Thoracic aorta (tissue), 2 donors: ENCODE results near the gene SLC8A2. TPM values are rescaled to one million over a fixed set of nuclear protein-coding genes. Genes with fewer than 3 reads are reported as not detected.
"Not testable (repeated sequence)": the region's sequence is repeated elsewhere in the genome, so short reads cannot be mapped to it uniquely, and the experiment has no call there.

Experiments used
- ATAC-seq: fragments of 150-250 bp; one replicate; pipeline ENCODE4 v1.8.0; 2017; ENCODE audit warnings: low read depth; ENCODE audit not compliant: insufficient number of reproducible peaks, low FRiP score
- DNase-seq: peaks from one replicate; pipeline ENCODE4 v3.0.0-alpha.2; 2020; ENCODE audit warnings: low spot score
- H3K27ac ChIP-seq, 2 donors: fragments of 200-600 bp; sonication (generic); 1 replicate in 1 of 2; 2 replicates in 1 of 2; pipeline ENCODE4 v1.5.1; 2016; ENCODE audit warnings: mild to moderate bottlenecking in 2 of 2, moderate library complexity in 2 of 2
- H3K27me3 ChIP-seq: fragments of 200-600 bp; sonication (generic); replicated peaks from 2 replicates; pipeline ENCODE4 v1.6.0; 2016; ENCODE audit warnings: mild to moderate bottlenecking; ENCODE audit not compliant: insufficient read depth
- H3K36me3 ChIP-seq: fragments of 200-600 bp; sonication (generic); one replicate; pipeline ENCODE4 v1.5.1; 2016
- H3K4me1 ChIP-seq, 2 donors: fragments of 200-600 bp; sonication (generic); 1 replicate in 1 of 2; 2 replicates in 1 of 2; pipeline versions ENCODE4 v1.5.1 to v1.6.0; 2016; ENCODE audit warnings: low read depth in 2 of 2, mild to moderate bottlenecking in 1 of 2; ENCODE audit not compliant: control insufficient read depth in 1 of 2
- H3K4me3 ChIP-seq: fragments of 200-600 bp; sonication (generic); 2 replicates; pipeline ENCODE4 v1.5.1; 2016; ENCODE audit warnings: mild to moderate bottlenecking
- H3K9me3 ChIP-seq: fragments of 200-600 bp; sonication (generic); 2 replicates; pipeline ENCODE4 v1.5.1; 2016
- CTCF ChIP-seq: fragments of 200-600 bp; sonication (generic); IDR thresholded peaks from one replicate; pipeline ENCODE4 v1.5.1; 2019; ENCODE audit warnings: antibody characterized with exemption
- total RNA-seq, 2 donors: library from RNA; depleted of rRNA; stranded (reverse); fragments of >200 nt; gene quantifications; one replicate each; pipeline versions ENCODE4 v1.1.0 to v1.2.3, GENCODE V29; 2016

SLC8A2 gene
- total RNA-seq, 2 donors from 2014 or later, result 0.28 TPM; not detected in 1

DNA sequence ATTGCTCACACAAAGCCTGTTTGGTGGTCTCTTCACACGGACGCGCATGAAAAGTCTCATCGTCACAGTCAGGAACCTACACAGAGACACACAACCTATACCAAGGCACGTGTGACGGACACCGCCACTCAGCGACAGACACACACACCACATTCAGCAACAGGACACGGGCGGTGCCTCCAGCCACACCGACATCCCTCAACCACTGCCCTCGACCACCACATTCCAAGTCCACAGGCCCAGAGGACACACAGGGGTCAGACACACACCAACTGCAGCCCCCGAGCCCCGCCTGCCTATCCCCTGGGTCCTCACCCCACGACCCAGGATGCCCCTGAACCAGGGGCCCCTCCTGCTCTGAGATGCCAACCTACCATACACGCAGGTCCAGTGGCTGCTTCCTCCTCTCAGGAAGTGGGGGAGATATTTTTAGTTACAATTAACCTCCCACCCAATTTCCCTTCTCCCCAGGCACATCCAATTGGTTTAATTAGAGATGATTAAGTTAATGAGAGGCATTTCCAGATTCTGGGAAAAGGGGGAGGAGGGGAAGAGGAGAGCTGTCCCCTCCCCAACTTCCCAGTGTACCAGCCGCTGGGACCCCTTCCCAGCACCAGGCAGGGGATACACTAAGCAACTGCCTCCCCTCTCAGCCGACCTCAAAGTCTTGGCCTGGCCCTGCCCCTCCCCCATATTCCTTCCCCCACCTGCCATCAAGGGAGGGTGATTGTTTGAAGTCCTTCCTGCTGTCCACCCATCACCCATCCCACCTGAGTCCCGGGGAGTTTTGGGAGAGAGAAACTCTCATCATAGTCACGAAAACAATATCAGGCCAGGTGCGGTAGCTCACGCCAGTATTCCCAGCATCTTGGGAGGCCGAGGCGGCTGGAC, 72.7 kb downstream of the SLC8A2 start:
- TF ChIP-seq CTCF, result no peak
- H3K9me3 ChIP-seq, result no peaks in the 10 kb centered on the region
- no peaks in the 10 kb centered on the region for H3K27me3 ChIP-seq
- no peaks in the 10 kb centered on the region for H3K36me3 ChIP-seq
- no peak overlapping the region for H3K27ac ChIP-seq
- no peak overlapping the region for H3K4me3 ChIP-seq
- no peaks in the 10 kb centered on the region for H3K4me1 ChIP-seq
- ATAC-seq, result no peak
- DNase-seq, result no peak

DNA sequence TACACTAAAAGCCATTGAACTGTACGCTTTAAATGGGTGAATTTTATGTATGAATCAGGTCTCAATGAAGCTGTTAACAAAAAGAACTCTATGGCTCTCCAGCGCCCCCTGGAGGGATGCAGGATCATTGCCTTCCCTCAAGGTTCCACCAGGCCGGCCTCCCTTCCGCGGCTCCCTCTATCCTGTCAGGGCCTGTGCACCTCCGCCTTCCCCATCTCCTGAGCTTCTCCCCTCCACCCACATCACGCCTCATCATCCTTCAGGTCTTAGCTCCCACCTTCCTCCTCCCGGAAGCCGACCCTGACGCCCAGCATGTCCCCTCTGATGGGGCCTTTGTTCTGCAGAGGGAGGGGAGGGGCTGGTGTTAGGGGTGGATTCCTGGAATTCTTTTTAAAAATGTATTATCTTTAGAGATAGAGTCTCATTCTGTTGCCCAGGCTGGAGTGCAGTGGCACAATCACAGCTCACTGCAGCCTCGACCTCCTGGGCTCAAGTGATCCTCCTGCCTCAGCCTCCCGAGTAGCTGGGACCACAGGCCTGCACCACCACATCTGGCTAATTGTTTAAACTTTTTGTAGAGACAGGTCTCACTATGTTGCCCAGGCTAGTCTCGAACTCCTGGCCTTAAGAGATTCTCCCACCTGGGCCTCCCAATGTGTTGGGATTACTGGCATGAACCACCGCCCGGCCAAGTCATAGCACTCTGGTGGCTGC, 80.0 kb downstream of the SLC8A2 start:
- no peak for ATAC-seq
- Histone ChIP-seq H3K4me3 (no peak overlapping the region), H3K36me3 (no peaks in the 10 kb centered on the region), H3K9me3 (no peaks in the 10 kb centered on the region), H3K27me3 (no peaks in the 10 kb centered on the region), H3K27ac (no peak overlapping the region), H3K4me1 (no peaks in the 10 kb centered on the region)
- TF ChIP-seq CTCF, result peak; percentile 87
- DNase-seq, result no peak

- ATAC-seq, result no peak
- DNase-seq, result no peak
- no peak for TF ChIP-seq CTCF
- no peak overlapping the region for H3K27ac ChIP-seq
- no peak overlapping the region for H3K4me3 ChIP-seq
- no peaks in the 10 kb centered on the region for H3K27me3 ChIP-seq
- H3K4me1 ChIP-seq, result no peaks in the 10 kb centered on the region
- no peaks in the 10 kb centered on the region for H3K36me3 ChIP-seq
- H3K9me3 ChIP-seq, result no peaks in the 10 kb centered on the region
These were observed 80.9 kb downstream of the SLC8A2 start for GRCh38 chr19:47390533-47391488.

GRCh38 chr19:47389150-47389556, 82.5 kb downstream of the SLC8A2 start:
- no peaks in the 10 kb centered on the region for H3K4me1 ChIP-seq
- no peak overlapping the region for H3K27ac ChIP-seq
- H3K27me3 ChIP-seq, result no peaks in the 10 kb centered on the region
- H3K36me3 ChIP-seq, result no peaks in the 10 kb centered on the region
- no peak overlapping the region for H3K4me3 ChIP-seq
- TF ChIP-seq CTCF, result no peak
- H3K9me3 ChIP-seq, result no peaks in the 10 kb centered on the region
- ATAC-seq, result no peak
- no peak for DNase-seq

- not testable (repeated sequence) for ATAC-seq, DNase-seq, H3K4me3 ChIP-seq, H3K27ac ChIP-seq, H3K27me3 ChIP-seq, H3K4me1 ChIP-seq, H3K9me3 ChIP-seq, H3K36me3 ChIP-seq
These were observed 83.0 kb downstream of the SLC8A2 start for GRCh38 chr19:47388721-47389120.

DNA sequence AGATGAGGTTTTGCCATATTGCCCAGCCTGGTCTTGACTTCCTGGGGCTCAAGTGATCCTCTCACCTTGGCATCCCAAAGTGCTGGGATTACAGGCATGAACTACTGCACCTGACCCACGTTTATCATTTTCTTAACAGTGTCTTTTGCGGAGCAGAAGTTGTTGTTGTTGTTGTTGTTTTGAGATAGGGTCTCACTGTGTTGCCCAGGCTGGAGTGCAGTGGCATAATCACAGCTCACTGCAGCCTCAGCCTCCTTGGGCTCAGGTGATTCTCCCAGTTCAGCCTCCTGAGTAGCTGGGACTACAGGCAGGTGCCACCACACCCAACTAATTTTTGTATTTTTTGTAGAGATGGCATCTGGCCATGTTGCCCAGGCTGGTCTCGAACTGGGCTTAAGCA, 84.1 kb downstream of the SLC8A2 start:
- H3K27ac ChIP-seq, H3K9me3 ChIP-seq, H3K36me3 ChIP-seq, DNase-seq, H3K4me1 ChIP-seq, H3K4me3 ChIP-seq, H3K27me3 ChIP-seq, ATAC-seq: not testable (repeated sequence)

GRCh38 chr19:47386582-47386981, 85.1 kb downstream of the SLC8A2 start:
- H3K9me3 ChIP-seq, ATAC-seq: not testable (repeated sequence)

DNA sequence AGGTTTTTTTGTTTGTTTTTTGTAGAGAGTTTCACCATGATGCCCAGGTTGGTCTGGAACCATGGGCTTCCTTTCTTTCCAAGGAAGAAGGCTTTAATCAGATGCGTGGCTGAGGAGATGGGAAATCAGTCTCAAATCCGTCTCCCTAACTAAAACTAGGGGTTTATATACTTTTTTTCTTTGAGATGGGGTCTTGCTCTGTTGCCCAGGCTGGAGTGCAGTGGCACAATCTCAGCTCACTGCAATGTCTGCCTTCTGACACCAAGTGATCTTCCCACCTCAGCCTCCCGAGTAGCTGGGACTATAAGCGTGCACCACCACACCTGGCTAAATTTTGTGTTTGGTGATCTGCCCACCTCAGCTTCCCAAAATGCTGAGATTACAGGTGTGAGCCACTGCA, 87.2 kb downstream of the SLC8A2 start:
- ATAC-seq, H3K9me3 ChIP-seq, H3K4me3 ChIP-seq, H3K4me1 ChIP-seq, H3K27me3 ChIP-seq, DNase-seq, H3K27ac ChIP-seq: not testable (repeated sequence)
- H3K36me3 ChIP-seq, result peaks cover 27% of the 10 kb centered on the region

More at GRCh38 chr19:47386582-47386981, 85.1 kb downstream of the SLC8A2 start:
- not testable (repeated sequence) for H3K4me3 ChIP-seq, DNase-seq, H3K36me3 ChIP-seq, H3K27ac ChIP-seq, H3K27me3 ChIP-seq, H3K4me1 ChIP-seq
